MCF 10A (cell line): ENCODE results near the gene TTLL9. TPM values are rescaled to one million over a fixed set of nuclear protein-coding genes. Genes with fewer than 3 reads are reported as not detected.

Experiments
- BruUV-seq: library from RNA; stranded (reverse); fragments of 400-500 nt; replicated peaks from 2 replicates; lab custom pipeline; 2021; lab: Mats Ljungman, UMichigan
- CTCF ChIA-PET: fragments of 300-600 bp; sonication (Branson Sonifier 250); formaldehyde crosslinking; extraction: SDS; loops from one replicate; lab custom pipeline; 2021; ENCODE audit warnings: antibody characterized with exemption, inconsistent platforms; lab: Yijun Ruan, JAX
- POLR2A ChIA-PET: fragments of 300-600, 350-650 bp; sonication (Branson Sonifier 250); formaldehyde crosslinking; extraction: SDS; loops from one replicate; lab custom pipeline; 2020; ENCODE audit warnings: antibody characterized with exemption, inconsistent platforms; lab: Yijun Ruan, JAX
- DNase-seq: peaks from one replicate; pipeline ENCODE4 v3.0.0-alpha.2; 2018; ENCODE audit not compliant: unreplicated experiment
- H3K27ac Mint-ChIP-seq: one replicate; pipeline ENCODE4 v1.8.0; 2022; ENCODE audit warnings: mild to moderate bottlenecking, low read depth, mixed read lengths; ENCODE audit not compliant: unreplicated experiment
- H3K27me3 Mint-ChIP-seq: one replicate; pipeline ENCODE4 v1.8.0; 2022; ENCODE audit warnings: mixed read lengths; ENCODE audit not compliant: insufficient read depth, unreplicated experiment
- H3K36me3 Mint-ChIP-seq: one replicate; pipeline ENCODE4 v1.8.0; 2022; ENCODE audit warnings: mild to moderate bottlenecking, moderate library complexity, mixed read lengths; ENCODE audit not compliant: insufficient read depth, unreplicated experiment
- H3K4me1 Mint-ChIP-seq: one replicate; pipeline ENCODE4 v1.8.0; 2022; ENCODE audit warnings: mixed read lengths; ENCODE audit not compliant: insufficient read depth, unreplicated experiment
- H3K4me3 Mint-ChIP-seq: one replicate; pipeline ENCODE4 v1.8.0; 2022; ENCODE audit warnings: mild to moderate bottlenecking, moderate library complexity, mixed read lengths; ENCODE audit not compliant: unreplicated experiment
- H3K9me3 Mint-ChIP-seq: one replicate; pipeline ENCODE4 v1.8.0; 2022; ENCODE audit warnings: mixed read lengths; ENCODE audit not compliant: unreplicated experiment
- intact Hi-C: fragments of 100-400 bp; cut with micrococcal nuclease; formaldehyde crosslinking; loops from 2 replicates; pipeline ENCODE4 v1.14.1; 2022
- total RNA-seq: library from RNA; stranded (reverse); gene quantifications from 2 replicates; pipeline ENCODE4 v1.2.3, GENCODE V29; 2022
- TF ChIP-seq, protein P1 (sequence below): fragments of 200-600 bp; IDR thresholded peaks from one replicate; pipeline ENCODE4 v1.8.0; 2022; ENCODE audit warnings: antibody characterized with exemption, mild to moderate bottlenecking; ENCODE audit not compliant: unreplicated experiment

The TTLL9 gene
- total RNA-seq, 1 experiment from 2014 or later = 0.19 TPM

DNA sequence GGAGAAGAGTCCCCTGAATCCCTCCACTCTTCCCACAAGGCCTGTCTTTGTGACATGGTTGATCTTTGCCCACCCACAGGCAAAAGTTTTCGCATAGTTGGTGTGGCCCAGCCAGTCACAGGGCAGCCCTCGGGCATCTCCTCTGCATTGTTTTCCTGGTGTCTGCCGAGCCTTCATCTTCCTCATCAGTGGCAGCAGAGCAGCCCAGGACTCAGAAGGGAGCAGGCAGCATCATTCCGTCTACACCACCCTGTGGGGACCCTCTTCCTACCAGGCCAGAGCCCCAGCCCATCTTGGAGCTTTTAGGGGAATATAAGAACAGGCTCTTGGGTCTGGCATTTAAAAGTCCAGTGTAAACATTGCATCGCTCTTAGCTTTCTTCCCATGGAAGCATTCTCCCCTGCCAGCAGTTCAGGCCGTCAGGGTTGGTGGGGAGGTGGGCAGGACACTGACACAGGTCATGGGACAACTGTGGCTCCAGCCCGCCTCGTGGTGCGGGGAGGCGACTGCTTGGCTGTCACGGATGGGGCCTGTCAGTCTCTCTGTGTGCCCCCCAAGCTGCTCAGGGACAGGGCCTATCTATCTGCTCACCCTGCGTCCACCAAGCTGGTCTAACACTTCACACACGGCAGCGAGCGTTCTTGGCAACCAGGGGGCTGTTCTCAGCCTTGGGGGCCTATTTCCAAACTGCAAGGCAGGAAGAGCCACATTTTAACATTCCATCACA lies 43.2 kb downstream of the TTLL9 start:
- TF ChIP-seq, protein P1, sequence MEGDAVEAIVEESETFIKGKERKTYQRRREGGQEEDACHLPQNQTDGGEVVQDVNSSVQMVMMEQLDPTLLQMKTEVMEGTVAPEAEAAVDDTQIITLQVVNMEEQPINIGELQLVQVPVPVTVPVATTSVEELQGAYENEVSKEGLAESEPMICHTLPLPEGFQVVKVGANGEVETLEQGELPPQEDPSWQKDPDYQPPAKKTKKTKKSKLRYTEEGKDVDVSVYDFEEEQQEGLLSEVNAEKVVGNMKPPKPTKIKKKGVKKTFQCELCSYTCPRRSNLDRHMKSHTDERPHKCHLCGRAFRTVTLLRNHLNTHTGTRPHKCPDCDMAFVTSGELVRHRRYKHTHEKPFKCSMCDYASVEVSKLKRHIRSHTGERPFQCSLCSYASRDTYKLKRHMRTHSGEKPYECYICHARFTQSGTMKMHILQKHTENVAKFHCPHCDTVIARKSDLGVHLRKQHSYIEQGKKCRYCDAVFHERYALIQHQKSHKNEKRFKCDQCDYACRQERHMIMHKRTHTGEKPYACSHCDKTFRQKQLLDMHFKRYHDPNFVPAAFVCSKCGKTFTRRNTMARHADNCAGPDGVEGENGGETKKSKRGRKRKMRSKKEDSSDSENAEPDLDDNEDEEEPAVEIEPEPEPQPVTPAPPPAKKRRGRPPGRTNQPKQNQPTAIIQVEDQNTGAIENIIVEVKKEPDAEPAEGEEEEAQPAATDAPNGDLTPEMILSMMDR = no peak
- H3K27me3 Mint-ChIP-seq = peaks cover 22% of the 10 kb centered on the region
- no peak overlapping the region for H3K4me3 Mint-ChIP-seq
- intact Hi-C loops = no loop called here
- CTCF ChIA-PET = interaction anchor here (0.6 to 1.8 kb wide), 4 partner anchors 9 to 280 kb away, joined by 3 to 10 read pairs (median 3); partner anchors contain the start of gene PDRG1
- H3K4me1 Mint-ChIP-seq = no peaks in the 10 kb centered on the region
- no TSS peak for BruUV-seq
- no peaks in the 10 kb centered on the region for H3K36me3 Mint-ChIP-seq
- POLR2A ChIA-PET = interaction anchor here (1.4 kb wide), 1 partner anchor 38 kb away, joined by 3 read pairs; the partner anchor contains the start of gene PDRG1
- H3K27ac Mint-ChIP-seq = no peak overlapping the region
- no peaks in the 10 kb centered on the region for H3K9me3 Mint-ChIP-seq
- DNase-seq = no peak

DNA sequence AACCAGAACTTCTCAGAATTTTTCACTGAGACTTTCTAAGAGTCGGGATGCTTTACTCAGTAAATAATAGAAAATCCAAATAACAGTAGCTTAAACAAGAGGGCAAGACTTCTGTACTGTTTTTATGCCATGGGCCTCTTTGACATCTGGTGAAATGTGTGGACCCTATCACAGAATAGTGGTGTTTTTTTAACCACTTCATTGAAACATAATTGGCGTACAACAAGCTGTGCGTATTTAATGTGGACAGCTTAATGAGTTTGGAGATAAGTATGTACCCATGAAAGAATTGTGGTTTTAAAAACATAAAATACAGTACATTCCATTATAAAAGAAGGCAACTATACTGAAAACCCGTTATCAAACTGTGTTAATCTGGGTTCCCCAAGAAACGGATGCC lies 43.7 kb downstream of the TTLL9 start:
- POLR2A ChIA-PET = interaction anchor here (1.4 kb wide), 1 partner anchor 38 kb away, joined by 3 read pairs; the partner anchor contains the start of gene PDRG1
- no peak for DNase-seq
- TF ChIP-seq, protein P1 = no peak
- H3K4me3 Mint-ChIP-seq = no peak overlapping the region
- H3K27ac Mint-ChIP-seq = no peak overlapping the region
- no peaks in the 10 kb centered on the region for H3K36me3 Mint-ChIP-seq
- no peaks in the 10 kb centered on the region for H3K4me1 Mint-ChIP-seq
- H3K27me3 Mint-ChIP-seq = peaks cover 21% of the 10 kb centered on the region
- intact Hi-C loops = no loop called here
- CTCF ChIA-PET = interaction anchor here (1.2 to 1.8 kb wide), 2 partner anchors 27 to 38 kb away, joined by 3 to 10 read pairs; partner anchors contain the start of gene PDRG1
- no peaks in the 10 kb centered on the region for H3K9me3 Mint-ChIP-seq
- no TSS peak for BruUV-seq

DNA sequence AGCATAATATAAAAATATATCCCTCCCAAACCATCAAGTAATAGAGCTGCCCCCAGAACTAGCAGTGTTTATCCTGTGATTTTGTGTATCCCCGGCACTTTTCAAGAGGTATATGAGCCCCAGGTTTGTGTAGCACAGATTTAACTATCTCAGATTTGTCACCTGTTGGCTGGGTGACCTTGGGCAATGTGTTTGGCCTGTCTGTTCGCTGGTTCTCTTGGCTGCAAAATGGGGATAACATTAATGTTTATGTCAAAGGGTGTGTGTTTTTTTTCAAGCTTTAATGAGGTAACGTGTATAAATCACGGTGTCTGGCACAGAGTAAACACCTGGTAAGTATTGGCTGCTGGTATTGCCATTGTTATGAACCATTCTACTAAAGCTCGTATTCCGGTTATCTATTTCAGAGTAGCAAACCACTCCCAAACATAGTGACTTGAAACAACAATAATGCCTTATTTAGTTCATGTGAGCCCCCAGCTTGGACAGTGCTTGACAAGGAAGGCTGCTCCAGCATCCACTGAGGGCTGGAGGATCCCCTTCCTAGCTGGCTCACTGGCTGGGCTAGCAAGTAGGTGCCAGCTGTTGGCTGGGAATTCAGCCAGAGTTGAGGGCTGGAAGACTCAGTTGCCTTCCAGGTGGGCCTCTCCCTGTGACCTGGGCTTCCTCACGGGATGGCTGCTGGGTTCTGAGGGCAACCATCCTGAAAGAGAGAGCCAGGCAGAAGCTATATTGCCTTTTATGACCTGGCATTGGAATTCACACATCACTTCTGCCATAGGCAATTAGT lies 45.3 kb downstream of the TTLL9 start:
- peaks cover 20% of the 10 kb centered on the region for H3K27me3 Mint-ChIP-seq
- CTCF ChIA-PET = no interaction called here

More for the DNA sequence above, 45.3 kb downstream of the TTLL9 start:
- Mint-ChIP-seq H3K4me1 (no peaks in the 10 kb centered on the region), H3K4me3 (no peak overlapping the region), H3K27ac (no peak overlapping the region), H3K36me3 (no peaks in the 10 kb centered on the region), H3K9me3 (no peaks in the 10 kb centered on the region)
- BruUV-seq = no TSS peak
- no peak for DNase-seq
- intact Hi-C loops = no loop called here
- POLR2A ChIA-PET = no interaction called here
- TF ChIP-seq, protein P1 = no peak
